ENCODE measurements around the gene RXRB. TPM values are rescaled to one million over a fixed set of nuclear protein-coding genes. Genes with fewer than 3 reads are reported as not detected.
"Not testable (repeated sequence)": the region's sequence is repeated elsewhere in the genome, so short reads cannot be mapped to it uniquely, and the experiment has no call there.

RXRB gene
- total RNA-seq, 2 experiments from 2014 or later, result 44.0 to 45.0 TPM

GRCh38 chr6:33156561-33156960 lies 43.9 kb downstream of the RXRB start:
- Mint-ChIP-seq H3K9me3 (peaks cover 9% of the 10 kb centered on the region), H3K4me3 (no peak overlapping the region), H3K27ac (no peak overlapping the region), H3K27me3 (peaks cover 25% of the 10 kb centered on the region), H3K36me3 (ENCODE audit: low read depth) (peaks cover 7% of the 10 kb centered on the region), H3K4me1 (peaks cover 12% of the 10 kb centered on the region)
- POLR2A ChIA-PET, result no interaction called here
- no peak for DNase-seq
- CTCF ChIA-PET, result interaction anchor here (2.4 kb wide), 1 partner anchor 92 kb away, joined by 6 read pairs; no protein-coding TSS in a partner anchor

GRCh38 chr6:33154349-33154748 lies 46.1 kb downstream of the RXRB start:
- no peak overlapping the region for H3K4me3 Mint-ChIP-seq
- H3K36me3 Mint-ChIP-seq (ENCODE audit: low read depth), result peaks cover 7% of the 10 kb centered on the region
- POLR2A ChIA-PET, result no interaction called here
- CTCF ChIA-PET, result interaction anchor here (1.3 to 1.8 kb wide), 3 partner anchors 28 to 94 kb away, joined by 3 to 5 read pairs (median 3); no protein-coding TSS in a partner anchor
- no peak overlapping the region for H3K27ac Mint-ChIP-seq
- H3K27me3 Mint-ChIP-seq, result peaks cover 32% of the 10 kb centered on the region
- DNase-seq, result no peak
- H3K4me1 Mint-ChIP-seq, result no peaks in the 10 kb centered on the region
- peaks cover 9% of the 10 kb centered on the region for H3K9me3 Mint-ChIP-seq

DNA sequence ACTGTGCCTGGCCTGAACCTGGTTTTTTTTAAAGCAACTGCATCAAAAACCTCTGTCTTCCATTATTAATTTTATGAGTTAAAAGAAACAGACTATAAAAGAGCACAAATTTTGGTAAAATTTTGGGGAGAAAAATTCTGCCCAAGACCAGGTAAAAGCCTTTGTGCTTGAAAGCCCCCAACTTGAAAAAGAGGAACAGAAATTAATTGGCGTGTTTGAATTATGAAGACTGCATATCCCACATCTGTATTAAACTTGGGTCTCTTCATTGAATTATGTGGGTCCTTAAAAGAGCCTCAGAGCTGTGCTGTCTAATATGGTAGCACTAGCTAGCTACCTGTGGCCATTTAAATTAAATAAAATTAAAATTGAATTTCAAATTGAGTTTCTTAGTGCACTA lies 49.4 kb downstream of the RXRB start:
- Mint-ChIP-seq H3K4me3 (no peak overlapping the region), H3K27ac (no peak overlapping the region), H3K4me1 (no peaks in the 10 kb centered on the region), H3K36me3 (ENCODE audit: low read depth) (peaks cover 7% of the 10 kb centered on the region), H3K9me3 (peaks cover 9% of the 10 kb centered on the region), H3K27me3 (peaks cover 42% of the 10 kb centered on the region)
- no peak for DNase-seq
- CTCF ChIA-PET, result interaction anchor here (0.8 to 5.2 kb wide), 5 partner anchors 9 to 47 kb away, joined by 3 to 36 read pairs (median 5); no protein-coding TSS in a partner anchor
- POLR2A ChIA-PET, result no interaction called here

DNA sequence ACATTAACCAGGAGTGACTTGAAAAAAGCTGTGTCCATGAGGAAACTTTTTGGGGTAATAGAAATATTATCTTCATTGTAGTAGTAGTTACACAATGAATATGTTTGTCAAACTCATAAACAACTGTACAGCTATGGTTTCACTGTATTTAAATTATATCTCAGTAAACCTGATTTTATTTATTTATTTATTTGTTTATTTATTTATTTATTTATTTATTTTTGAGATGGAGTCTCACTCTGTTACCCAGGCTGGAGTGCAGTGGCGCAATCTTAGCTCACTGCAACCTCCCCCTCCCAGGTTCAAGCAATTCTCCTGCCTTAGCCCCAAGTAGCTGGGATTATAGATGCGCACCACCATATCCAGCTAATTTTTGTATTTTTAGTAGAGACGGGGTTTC lies 49.9 kb downstream of the RXRB start:
- H3K36me3 Mint-ChIP-seq (ENCODE audit: low read depth); H3K4me3 Mint-ChIP-seq: not testable (repeated sequence)
- POLR2A ChIA-PET, result interaction anchor here (1.6 to 1.7 kb wide), 2 partner anchors 98 to 193 kb away, joined by 3 to 5 read pairs; no protein-coding TSS in a partner anchor

GRCh38 chr6:33147807-33148666 lies 52.4 kb downstream of the RXRB start:
- POLR2A ChIA-PET, result interaction anchor here (0.7 kb wide), 1 partner anchor 21 kb away, joined by 3 read pairs; no protein-coding TSS in a partner anchor
- peaks cover 9% of the 10 kb centered on the region for H3K9me3 Mint-ChIP-seq
- H3K4me1 Mint-ChIP-seq, result peaks cover 3% of the 10 kb centered on the region

More for the DNA sequence above, 49.9 kb downstream of the RXRB start:
- DNase-seq, H3K27ac Mint-ChIP-seq, H3K4me1 Mint-ChIP-seq, H3K9me3 Mint-ChIP-seq: not testable (repeated sequence)
- CTCF ChIA-PET, result interaction anchor here (0.8 to 5.2 kb wide), 8 partner anchors 9 to 98 kb away, joined by 3 to 36 read pairs (median 8); no protein-coding TSS in a partner anchor
- H3K27me3 Mint-ChIP-seq, result peaks cover 44% of the 10 kb centered on the region

GRCh38 chr6:33144373-33144772 lies 56.1 kb downstream of the RXRB start:
- H3K4me1 Mint-ChIP-seq, result peaks cover 6% of the 10 kb centered on the region
- H3K27ac Mint-ChIP-seq, result no peak overlapping the region
- ChIA-PET POLR2A (no interaction called here), CTCF (no interaction called here)
- DNase-seq, result no peak
- peaks cover 52% of the 10 kb centered on the region for H3K27me3 Mint-ChIP-seq
- H3K9me3 Mint-ChIP-seq, result no peaks in the 10 kb centered on the region
- no peaks in the 10 kb centered on the region for H3K36me3 Mint-ChIP-seq (ENCODE audit: low read depth)
- no peak overlapping the region for H3K4me3 Mint-ChIP-seq

More at GRCh38 chr6:33147807-33148666, 52.4 kb downstream of the RXRB start:
- CTCF ChIA-PET, result interaction anchor here (0.6 to 5.2 kb wide), 10 partner anchors 9 to 158 kb away, joined by 3 to 36 read pairs (median 4); no protein-coding TSS in a partner anchor
- peaks cover 7% of the 10 kb centered on the region for H3K36me3 Mint-ChIP-seq (ENCODE audit: low read depth)
- no peak for DNase-seq
- peaks cover 40% of the 10 kb centered on the region for H3K27me3 Mint-ChIP-seq
- no peak overlapping the region for H3K4me3 Mint-ChIP-seq
- no peak overlapping the region for H3K27ac Mint-ChIP-seq

Other genes starting within 250 kb of the RXRB start
- gene HLA-DMA, start 247.6 kb downstream of the RXRB start, total RNA-seq, result 10 to 100 TPM; 54.0 to 54.3 TPM
- gene BRD2, start 232.1 kb downstream of the RXRB start, total RNA-seq, result 100 to 1,000 TPM; 290 to 297 TPM
- gene HLA-DOA, start 191.1 kb downstream of the RXRB start, total RNA-seq, result 1 to 10 TPM; 3.4 to 4.1 TPM
- gene HLA-DPA1, start 127.0 kb downstream of the RXRB start, total RNA-seq, result 100 to 1,000 TPM; 173 to 176 TPM
- 10 to 100 TPM; 89.8 to 95.6 TPM for gene HLA-DPB1, start 124.7 kb downstream of the RXRB start, total RNA-seq
- gene COL11A2, start 8.2 kb downstream of the RXRB start, total RNA-seq, result under 1 TPM; 0.53 to 0.60 TPM
- 10 to 100 TPM; 52.8 to 53.8 TPM for gene SLC39A7, start 202 bp upstream of the RXRB start, total RNA-seq
- gene HSD17B8, start 4.0 kb upstream of the RXRB start, total RNA-seq, result 10 to 100 TPM; 11.4 to 13.0 TPM
- gene RING1, start 7.8 kb upstream of the RXRB start, total RNA-seq, result 10 to 100 TPM; 29.7 to 32.1 TPM
- gene VPS52, start 71.2 kb upstream of the RXRB start, total RNA-seq, result 10 to 100 TPM; 53.1 to 59.7 TPM
- 1,000 to 10,000 TPM; 2,403 to 2,442 TPM for gene RPS18, start 71.4 kb upstream of the RXRB start, total RNA-seq
- 10 to 100 TPM; 25.2 to 26.5 TPM for gene B3GALT4, start 76.5 kb upstream of the RXRB start, total RNA-seq
- 10 to 100 TPM; 37.5 to 41.7 TPM for gene WDR46, start 88.6 kb upstream of the RXRB start, total RNA-seq
- 10 to 100 TPM; 63.5 to 65.0 TPM for gene PFDN6, start 88.9 kb upstream of the RXRB start, total RNA-seq
- gene RGL2, start 98.3 kb upstream of the RXRB start, total RNA-seq, result 10 to 100 TPM; 44.3 to 45.1 TPM
- 100 to 1,000 TPM; 243 to 249 TPM for gene TAPBP, start 113.4 kb upstream of the RXRB start, total RNA-seq
- 10 to 100 TPM; 16.5 to 18.0 TPM for gene ZBTB22, start 117.1 kb upstream of the RXRB start, total RNA-seq
- 100 to 1,000 TPM in 1 of 2 experiments, 10 to 100 TPM in 1; 95.7 to 103 TPM for gene DAXX, start 122.3 kb upstream of the RXRB start, total RNA-seq
- 100 to 1,000 TPM; 125 to 127 TPM for gene KIFC1, start 191.2 kb upstream of the RXRB start, total RNA-seq
- gene PHF1, start 210.3 kb upstream of the RXRB start, total RNA-seq, result 10 to 100 TPM; 46.4 to 51.4 TPM
- 100 to 1,000 TPM; 243 TPM for gene CUTA, start 217.4 kb upstream of the RXRB start, total RNA-seq
- 10 to 100 TPM; 35.3 to 39.7 TPM for gene SYNGAP1, start 219.4 kb upstream of the RXRB start, total RNA-seq

Measured in activated CD4-positive, alpha-beta memory T cell treated with anti-CD3 and anti-CD28 coated beads, Interleukin-2, amount 10 ng/mL, durations not matched to agents 7 days and 5 days (primary cell).